HepG2 (cell line): Measurements from ENCODE around the gene AFDN. TPM values are rescaled to one million over a fixed set of nuclear protein-coding genes. Genes with fewer than 3 reads are reported as not detected.

Experiments
- BRCA1 ChIP-seq: sonication (generic); formaldehyde crosslinking; IDR thresholded peaks from 2 replicates; pipeline ENCODE4 v1.4.0; 2020; ENCODE audit warnings: missing genetic modification reagents
- FIP1L1 ChIP-seq: fragments of 200-400 bp; formaldehyde crosslinking; IDR thresholded peaks from 2 replicates; pipeline ENCODE4 v1.6.1; 2018; ENCODE audit warnings: low read depth, mild to moderate bottlenecking, low read length, moderate library complexity, borderline replicate concordance; ENCODE audit not compliant: insufficient read depth
- HOXA3 ChIP-seq: sonication (generic); formaldehyde crosslinking; IDR thresholded peaks from 2 replicates; pipeline ENCODE4 v1.5.0; 2020; ENCODE audit warnings: missing genetic modification reagents
- JUNB ChIP-seq: sonication (generic); formaldehyde crosslinking; IDR thresholded peaks from 2 replicates; pipeline ENCODE4 v1.8.0; 2022; ENCODE audit warnings: missing genetic modification reagents, mild to moderate bottlenecking, borderline replicate concordance
- MTA1 ChIP-seq: sonication (generic); formaldehyde crosslinking; IDR thresholded peaks from 2 replicates; pipeline ENCODE4 v1.4.0; 2020; ENCODE audit warnings: missing genetic modification reagents, mild to moderate bottlenecking, borderline replicate concordance
- MTF2 ChIP-seq: sonication (generic); formaldehyde crosslinking; IDR thresholded peaks from 2 replicates; pipeline ENCODE4 v1.5.0; 2020; ENCODE audit warnings: missing genetic modification reagents, borderline replicate concordance
- PHF8 ChIP-seq: sonication (generic); formaldehyde crosslinking; IDR thresholded peaks from 2 replicates; pipeline ENCODE4 v1.5.0; 2020; ENCODE audit warnings: missing genetic modification reagents
- UBTF ChIP-seq: sonication (generic); formaldehyde crosslinking; IDR thresholded peaks from 2 replicates; pipeline ENCODE4 v1.4.0; 2020; ENCODE audit warnings: mild to moderate bottlenecking, missing genetic modification reagents
- ZBTB2 ChIP-seq: sonication (generic); formaldehyde crosslinking; IDR thresholded peaks from 2 replicates; pipeline ENCODE4 v1.8.0; 2022; ENCODE audit warnings: low read depth, missing genetic modification reagents
- ZBTB37 ChIP-seq: sonication (generic); formaldehyde crosslinking; IDR thresholded peaks from 2 replicates; pipeline ENCODE4 v1.4.0; 2020; ENCODE audit warnings: mild to moderate bottlenecking, missing genetic modification reagents
- ZHX2 ChIP-seq, 2 experiments: sonication (generic) in 1 of 2; formaldehyde crosslinking in 1 of 2; IDR thresholded peaks; 2 replicates each; pipeline versions ENCODE4 v1.6.1 to v1.9.0; 2014 to 2022; ENCODE audit warnings: antibody characterized with exemption in 1 of 2, borderline replicate concordance in 1 of 2, inconsistent platforms in 1 of 2, low read depth in 1 of 2, missing genetic modification reagents in 1 of 2
- ZNF549 ChIP-seq: sonication (generic); formaldehyde crosslinking; IDR thresholded peaks from 2 replicates; pipeline ENCODE4 v1.5.0; 2020; ENCODE audit warnings: missing genetic modification reagents
- ZNF567 ChIP-seq: sonication (generic); formaldehyde crosslinking; IDR thresholded peaks from 2 replicates; pipeline ENCODE4 v1.8.1; 2023; ENCODE audit warnings: mild to moderate bottlenecking, missing genetic modification reagents, borderline replicate concordance
- ZNF589 ChIP-seq: sonication (generic); formaldehyde crosslinking; conservative IDR thresholded peaks from 2 replicates; pipeline ENCODE4 v1.8.0; 2022; ENCODE audit warnings: mild to moderate bottlenecking, moderate library complexity, missing genetic modification reagents
- ZNF891 ChIP-seq: sonication (generic); formaldehyde crosslinking; IDR thresholded peaks from 2 replicates; pipeline ENCODE4 v1.5.0; 2020; ENCODE audit warnings: mild to moderate bottlenecking, missing genetic modification reagents
- ZSCAN9 ChIP-seq: IDR thresholded peaks from 2 replicates; pipeline ENCODE4 v1.6.1; 2016; ENCODE audit warnings: borderline replicate concordance
- polyA plus RNA-seq, 8 experiments: library from polyadenylated mRNA; depleted of rRNA in 3 of 8; stranded (reverse) in 7 of 8; unstranded in 1 of 8; fragments of >200 nt; fragmentation: Illumina TruSeq in 4 of 8; extraction: Trizol in 4 of 8; gene quantifications; 2 replicates each; pipeline versions ENCODE4 v1.2.1 to v1.2.3, GENCODE V29; 2011 to 2016; ENCODE audit warnings: low read depth in 4 of 8, missing spikeins in 1 of 8, mixed read lengths in 1 of 8; ENCODE audit not compliant: insufficient read depth in 1 of 8
- total RNA-seq, 5 experiments: library from RNA; depleted of rRNA; stranded (reverse); fragments of >200 nt; fragmentation: Illumina TruSeq; extraction: Trizol; gene quantifications; 2 replicates each; pipeline ENCODE4 v1.2.3, GENCODE V29; 2016; ENCODE audit warnings: low read depth in 1 of 5
- TF ChIP-seq, protein P1 (sequence below): IDR thresholded peaks from 2 replicates; pipeline ENCODE4 v1.6.1; 2012; ENCODE audit warnings: inconsistent platforms

AFDN gene
- total and polyA plus RNA-seq, 2 of the 13 experiments (the other 11 are each of a cell fraction or from before 2014, with no cell fraction given) = 136 to 151 TPM

- TF ChIP-seq ZHX2 (IDR thresholded peaks at IDR 0.05; ENCODE audit: low read depth) = no peak
- no peak for TF ChIP-seq ZHX2 (CRISPR knock-in tag; IDR thresholded peaks at IDR 0.05; ENCODE audit: borderline replicate concordance)
- peak; percentile 54; the same call in 1 of the 2 replicates for TF ChIP-seq ZSCAN9 (CRISPR knock-in tag)
- TF ChIP-seq, protein P1, sequence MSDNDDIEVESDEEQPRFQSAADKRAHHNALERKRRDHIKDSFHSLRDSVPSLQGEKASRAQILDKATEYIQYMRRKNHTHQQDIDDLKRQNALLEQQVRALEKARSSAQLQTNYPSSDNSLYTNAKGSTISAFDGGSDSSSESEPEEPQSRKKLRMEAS = peak; percentile 66
- TF ChIP-seq BRCA1 (CRISPR knock-in tag) = no peak
- TF ChIP-seq ZNF589 (CRISPR knock-in tag) = no peak
- no peak for TF ChIP-seq MTF2 (CRISPR knock-in tag)
- no peak for TF ChIP-seq ZBTB2
- TF ChIP-seq MTA1 (CRISPR knock-in tag) = no peak
- no peak for TF ChIP-seq FIP1L1
- TF ChIP-seq ZBTB37 (CRISPR knock-in tag) = peak; percentile 56
- peak; percentile 62 for TF ChIP-seq HOXA3 (CRISPR knock-in tag)
- TF ChIP-seq ZNF891 = no peak
- TF ChIP-seq ZNF549 (CRISPR knock-in tag) = no peak
- peak; percentile 34; the same call in 1 of the 2 replicates for TF ChIP-seq PHF8 (CRISPR knock-in tag)
- no peak for TF ChIP-seq ZNF567 (CRISPR knock-in tag)
- TF ChIP-seq JUNB = no peak
- no peak for TF ChIP-seq UBTF (CRISPR knock-in tag)
These were observed 106.0 kb downstream of the AFDN start (continued) for GRCh38 chr6:167932468-167933276.
